GM18907 (cell line): ENCODE results near the gene GRIFIN.

ENCODE experiments used
- ATAC-seq: cut with Tn5 transposase; IDR thresholded peaks from one replicate; pipeline ENCODE4 v1.9.1; 2021; ENCODE audit warnings: mild to moderate bottlenecking, moderate library complexity; ENCODE audit not compliant: unreplicated experiment

The GRIFIN gene

GRCh38 chr7:2499719-2500430 lies 23.7 kb upstream of the GRIFIN start:
- ATAC-seq = no peak

DNA sequence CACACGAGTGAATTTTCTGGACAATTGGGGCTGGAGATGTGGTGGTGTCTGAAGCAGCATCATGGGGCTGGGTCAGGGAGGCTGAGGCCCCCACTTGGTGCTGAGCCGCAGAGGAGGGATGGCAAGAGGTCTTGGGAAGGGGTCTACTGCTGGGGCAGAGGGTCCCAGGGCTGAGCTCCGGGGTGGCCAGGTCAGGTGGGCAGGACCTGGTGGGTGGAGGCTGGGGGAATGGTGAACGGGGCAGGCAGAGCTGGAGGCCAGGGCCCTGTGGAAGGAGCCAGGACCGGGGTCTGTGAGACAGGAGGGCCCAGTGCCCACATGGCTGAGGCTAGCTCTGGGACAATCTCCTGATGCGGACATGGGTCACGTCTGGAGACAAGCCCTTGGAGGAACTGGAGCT lies 23.0 kb upstream of the GRIFIN start:
- ATAC-seq = no peak

GRCh38 chr7:2498708-2499107 lies 22.5 kb upstream of the GRIFIN start:
- ATAC-seq = no peak

- no peak for ATAC-seq
Measured at GRCh38 chr7:2497500-2498336, 21.5 kb upstream of the GRIFIN start.

GRCh38 chr7:2497065-2497464 lies 20.9 kb upstream of the GRIFIN start:
- no peak for ATAC-seq

DNA sequence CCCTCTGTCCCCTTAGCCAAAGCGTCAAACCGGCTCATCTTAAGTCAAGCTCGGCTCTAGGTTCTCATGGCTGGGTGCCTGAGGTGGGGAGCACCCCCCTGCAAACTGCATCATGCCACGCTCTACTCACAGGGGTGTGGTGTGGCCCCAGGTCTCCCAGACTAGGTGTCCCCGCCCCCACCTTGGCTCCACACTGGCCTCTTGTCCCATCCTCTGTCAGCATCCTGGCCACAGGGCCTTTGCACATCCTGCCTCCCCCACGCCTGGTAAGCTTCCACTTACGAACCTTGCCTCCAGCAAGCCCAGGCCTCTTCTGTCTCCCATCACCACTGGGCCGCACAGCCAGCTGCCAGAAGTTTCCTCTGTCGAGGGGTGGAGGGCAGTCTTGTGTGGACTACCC lies 20.2 kb upstream of the GRIFIN start:
- no peak for ATAC-seq

- no peak for ATAC-seq
Measured at GRCh38 chr7:2495418-2496299, 19.5 kb upstream of the GRIFIN start.

DNA sequence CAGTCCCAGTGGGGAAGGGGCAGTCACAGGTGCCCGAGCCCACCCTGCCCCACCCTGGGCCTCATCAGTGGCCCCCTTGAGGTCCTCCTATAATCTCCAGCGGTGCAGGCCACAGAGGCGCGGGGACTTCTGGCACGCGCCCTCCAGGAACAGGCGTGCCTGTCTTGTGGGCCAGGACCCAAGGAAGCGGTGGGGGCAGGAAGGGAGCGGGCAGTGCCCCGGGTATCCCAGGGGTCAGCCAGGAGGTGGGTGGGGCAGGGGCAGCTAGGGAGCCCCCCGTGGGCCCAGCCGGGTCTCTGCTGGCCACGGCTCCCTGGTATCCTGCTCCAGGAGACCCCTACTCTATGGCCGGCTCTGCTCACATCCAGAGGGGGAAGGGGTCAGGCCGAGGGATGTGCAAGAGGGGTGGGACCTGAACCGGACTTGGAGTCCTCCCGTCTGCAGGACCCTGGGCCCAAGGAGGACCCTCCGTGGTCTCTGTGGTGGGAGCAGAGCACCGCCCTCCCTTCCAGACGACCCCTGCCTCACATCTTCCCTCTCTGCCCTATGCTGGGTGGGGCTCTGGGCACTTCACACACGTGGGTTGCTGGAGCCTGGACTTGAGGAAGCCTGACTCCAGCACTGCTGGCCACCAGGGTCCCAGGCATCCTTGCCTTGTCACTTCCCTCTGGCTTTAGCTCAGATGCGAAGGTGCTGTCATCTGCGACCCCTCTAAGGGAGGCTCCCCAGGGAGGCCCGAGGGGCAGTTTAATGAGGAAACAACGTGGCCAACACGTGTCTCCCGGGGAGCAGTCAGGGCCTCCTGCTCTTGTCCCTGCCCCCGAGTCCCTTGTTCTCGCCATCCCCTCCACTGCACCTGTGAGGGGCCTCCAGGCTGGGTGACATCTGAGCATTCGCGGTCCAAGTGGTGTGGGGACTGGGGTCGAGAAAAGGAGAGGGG lies 18.3 kb upstream of the GRIFIN start:
- ATAC-seq = no peak

- ATAC-seq = no peak
Measured at GRCh38 chr7:2493205-2494164, 17.3 kb upstream of the GRIFIN start.

DNA sequence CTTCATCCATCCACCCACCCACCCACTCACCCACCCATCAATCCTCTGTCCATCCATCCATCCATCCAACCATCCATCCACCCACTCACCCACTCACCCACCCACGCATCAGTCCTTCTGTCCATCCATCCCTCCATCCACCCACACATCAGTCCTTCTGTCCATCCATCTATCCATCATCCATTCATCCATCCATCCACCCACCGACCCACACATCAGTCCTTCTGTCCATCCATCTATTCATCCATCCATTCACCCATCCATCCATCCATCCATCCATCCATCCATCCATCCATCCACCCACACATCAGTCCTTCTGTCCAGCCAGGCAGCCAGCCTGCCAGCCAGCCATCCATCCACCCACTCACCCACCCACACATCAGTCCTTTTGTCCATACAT lies 15.8 kb upstream of the GRIFIN start:
- no peak for ATAC-seq

GRCh38 chr7:2490181-2490651 lies 14.0 kb upstream of the GRIFIN start:
- no peak for ATAC-seq

- no peak for ATAC-seq
Measured at GRCh38 chr7:2488681-2489080, 12.5 kb upstream of the GRIFIN start.

- no peak for ATAC-seq
Measured at GRCh38 chr7:2488272-2488645, 12.1 kb upstream of the GRIFIN start.

- ATAC-seq = no peak
Measured at GRCh38 chr7:2487586-2488271, 11.5 kb upstream of the GRIFIN start.

GRCh38 chr7:2484868-2485267 lies 8.7 kb upstream of the GRIFIN start:
- ATAC-seq = no peak

GRCh38 chr7:2483494-2483893 lies 7.3 kb upstream of the GRIFIN start:
- no peak for ATAC-seq

DNA sequence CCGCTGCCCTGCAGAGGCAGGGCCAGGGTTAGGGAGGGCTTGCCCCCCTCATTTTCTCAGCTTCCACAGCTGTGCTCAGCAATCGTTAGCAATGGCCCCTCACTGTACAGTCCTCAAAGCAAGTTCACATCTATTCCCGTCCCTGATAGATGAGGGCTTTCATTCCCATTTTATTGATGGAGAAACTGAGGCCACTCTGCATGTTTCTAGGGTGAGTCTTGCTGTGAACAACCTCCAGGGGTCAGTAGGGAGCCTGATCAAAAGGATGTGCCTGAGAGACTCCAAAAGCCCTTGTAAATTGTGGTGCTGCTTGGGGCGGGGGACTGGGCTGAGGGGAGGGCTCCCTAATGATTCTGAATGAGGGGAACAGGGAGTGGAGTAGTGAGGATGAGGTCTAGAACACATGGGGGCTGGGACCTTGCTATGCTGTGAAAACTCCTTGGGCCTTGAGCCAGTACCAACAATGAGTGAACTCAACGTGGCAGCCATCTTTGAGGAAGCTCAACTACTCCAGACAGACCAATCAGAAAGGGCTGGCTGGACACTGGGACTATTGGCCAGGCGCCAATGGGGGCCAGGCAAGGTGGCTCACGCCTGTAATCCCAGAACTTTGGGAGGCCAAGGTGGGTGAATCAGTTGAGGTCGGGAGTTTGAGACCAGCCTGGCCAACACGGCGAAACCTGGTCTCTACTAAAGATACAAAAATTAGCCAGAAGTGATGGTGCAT lies 6.7 kb upstream of the GRIFIN start:
- no peak for ATAC-seq

GRCh38 chr7:2481195-2481594 lies 5.0 kb upstream of the GRIFIN start:
- ATAC-seq = no peak
